Measurements from ENCODE around the gene MPP3.

DNA sequence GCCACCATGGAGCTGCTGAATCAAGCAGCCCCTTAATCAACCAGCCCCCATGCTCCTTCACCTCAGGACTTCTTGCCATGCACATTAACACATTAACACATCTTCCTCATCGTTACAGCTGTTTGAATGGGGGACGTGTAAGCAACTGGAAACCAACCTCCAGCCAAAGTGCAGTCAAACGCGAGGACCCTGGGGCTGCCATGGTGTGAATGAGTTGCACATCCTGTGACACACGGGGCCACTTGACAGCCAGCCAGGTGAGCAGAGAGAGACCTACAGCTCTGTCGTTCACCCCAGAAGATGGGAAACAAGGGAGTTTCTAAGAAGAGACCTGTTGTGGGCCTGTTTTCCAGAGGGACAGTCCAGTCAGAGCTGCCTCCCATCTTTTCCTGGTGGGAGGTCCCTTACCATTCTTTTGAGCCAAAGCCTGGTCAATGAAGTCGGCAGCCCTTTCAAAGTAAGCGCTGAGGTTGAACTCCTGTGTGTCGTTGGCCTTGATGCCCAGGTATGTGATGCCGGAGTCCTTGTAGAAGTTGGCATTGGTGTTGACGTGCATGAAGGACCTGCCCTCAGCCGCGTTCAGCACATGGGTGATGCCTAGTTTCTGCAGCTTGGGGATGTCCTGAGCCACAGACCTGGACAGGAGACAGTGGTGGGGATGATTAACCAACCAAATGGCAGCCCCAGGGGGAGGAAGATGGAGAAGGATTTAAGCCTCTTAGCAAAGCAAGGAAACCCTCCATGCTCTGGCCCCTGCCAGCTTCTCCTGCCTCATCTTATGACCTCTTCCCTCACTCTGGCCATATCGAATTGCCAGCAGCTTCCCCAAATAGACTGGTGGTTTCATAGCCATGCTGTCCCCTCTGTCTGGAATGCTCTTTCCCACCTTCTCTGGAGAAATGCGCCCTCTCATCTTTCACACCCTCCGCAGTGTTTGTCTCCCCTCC is 58.4 kb downstream of the MPP3 start:
- TF ChIP-seq, protein P1, sequence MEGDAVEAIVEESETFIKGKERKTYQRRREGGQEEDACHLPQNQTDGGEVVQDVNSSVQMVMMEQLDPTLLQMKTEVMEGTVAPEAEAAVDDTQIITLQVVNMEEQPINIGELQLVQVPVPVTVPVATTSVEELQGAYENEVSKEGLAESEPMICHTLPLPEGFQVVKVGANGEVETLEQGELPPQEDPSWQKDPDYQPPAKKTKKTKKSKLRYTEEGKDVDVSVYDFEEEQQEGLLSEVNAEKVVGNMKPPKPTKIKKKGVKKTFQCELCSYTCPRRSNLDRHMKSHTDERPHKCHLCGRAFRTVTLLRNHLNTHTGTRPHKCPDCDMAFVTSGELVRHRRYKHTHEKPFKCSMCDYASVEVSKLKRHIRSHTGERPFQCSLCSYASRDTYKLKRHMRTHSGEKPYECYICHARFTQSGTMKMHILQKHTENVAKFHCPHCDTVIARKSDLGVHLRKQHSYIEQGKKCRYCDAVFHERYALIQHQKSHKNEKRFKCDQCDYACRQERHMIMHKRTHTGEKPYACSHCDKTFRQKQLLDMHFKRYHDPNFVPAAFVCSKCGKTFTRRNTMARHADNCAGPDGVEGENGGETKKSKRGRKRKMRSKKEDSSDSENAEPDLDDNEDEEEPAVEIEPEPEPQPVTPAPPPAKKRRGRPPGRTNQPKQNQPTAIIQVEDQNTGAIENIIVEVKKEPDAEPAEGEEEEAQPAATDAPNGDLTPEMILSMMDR (conservative IDR thresholded peaks at IDR 0.05; ENCODE audit: low read length), result no peak
- no peak for TF ChIP-seq EZH2phosphoT487 (IDR thresholded peaks at IDR 0.05; ENCODE audit: borderline replicate concordance, low read depth, low read length)
